ENCODE data around the gene SLC9A1. TPM values are rescaled to one million over a fixed set of nuclear protein-coding genes. Genes with fewer than 3 reads are reported as not detected.

Gene SLC9A1
- total RNA-seq, 2 donors from 2014 or later, result 12.3 to 36.3 TPM

GRCh38 chr1:27142464-27142863, 12.5 kb downstream of the SLC9A1 start:
- no peak for TF ChIP-seq CTCF (IDR thresholded peaks at IDR 0.05)

GRCh38 chr1:27141266-27142003, 13.5 kb downstream of the SLC9A1 start:
- Histone ChIP-seq H3K27ac (no peak overlapping the region), H3K4me3 (no peak overlapping the region), H3K9me3 (no peaks in the 10 kb centered on the region), H3K4me1 (ENCODE audit: control insufficient read depth in 1 of 2, low read depth in 2 of 2) (peaks cover 31 to 59% of the 10 kb centered on the region in 2 donors), H3K27me3 (replicated peaks; ENCODE audit: insufficient read depth) (no peaks in the 10 kb centered on the region), H3K36me3 (peaks cover 2% of the 10 kb centered on the region)
- TF ChIP-seq CTCF (IDR thresholded peaks at IDR 0.05), result no peak
- DNase-seq (ENCODE audit: low spot score) (no peak), ATAC-seq (ENCODE audit: insufficient number of reproducible peaks, low FRiP score, low read depth) (no peak)

More at GRCh38 chr1:27142464-27142863, 12.5 kb downstream of the SLC9A1 start:
- Histone ChIP-seq H3K4me3 (no peak overlapping the region), H3K36me3 (peaks cover 2% of the 10 kb centered on the region), H3K27ac (no peak overlapping the region), H3K27me3 (replicated peaks; ENCODE audit: insufficient read depth) (no peaks in the 10 kb centered on the region), H3K9me3 (no peaks in the 10 kb centered on the region), H3K4me1 (ENCODE audit: control insufficient read depth in 1 of 2, low read depth in 2 of 2) (peaks cover 24 to 52% of the 10 kb centered on the region in 2 donors)
- no peak for DNase-seq (ENCODE audit: low spot score)
- ATAC-seq (ENCODE audit: insufficient number of reproducible peaks, low FRiP score, low read depth), result no peak

GRCh38 chr1:27139980-27140379, 14.9 kb downstream of the SLC9A1 start:
- TF ChIP-seq CTCF (IDR thresholded peaks at IDR 0.05), result no peak

GRCh38 chr1:27138927-27139326, 16.0 kb downstream of the SLC9A1 start:
- no peak overlapping the region for H3K27ac ChIP-seq
- H3K27me3 ChIP-seq (replicated peaks; ENCODE audit: insufficient read depth), result no peaks in the 10 kb centered on the region
- H3K4me1 ChIP-seq (ENCODE audit: control insufficient read depth in 1 of 2, low read depth in 2 of 2), result peaks cover 32 to 59% of the 10 kb centered on the region in 2 donors
- ATAC-seq (ENCODE audit: insufficient number of reproducible peaks, low FRiP score, low read depth), result no peak
- no peak for TF ChIP-seq CTCF (IDR thresholded peaks at IDR 0.05)
- H3K36me3 ChIP-seq, result no peaks in the 10 kb centered on the region
- no peak overlapping the region for H3K4me3 ChIP-seq
- no peak for DNase-seq (ENCODE audit: low spot score)
- no peaks in the 10 kb centered on the region for H3K9me3 ChIP-seq

More at GRCh38 chr1:27139980-27140379, 14.9 kb downstream of the SLC9A1 start:
- DNase-seq (ENCODE audit: low spot score), result no peak
- Histone ChIP-seq H3K9me3 (no peaks in the 10 kb centered on the region), H3K27me3 (replicated peaks; ENCODE audit: insufficient read depth) (no peaks in the 10 kb centered on the region), H3K27ac (no peak overlapping the region), H3K4me1 (ENCODE audit: control insufficient read depth in 1 of 2, low read depth in 2 of 2) (peaks cover 25 to 55% of the 10 kb centered on the region in 2 donors), H3K4me3 (no peak overlapping the region), H3K36me3 (peaks cover 2% of the 10 kb centered on the region)
- no peak for ATAC-seq (ENCODE audit: insufficient number of reproducible peaks, low FRiP score, low read depth)

GRCh38 chr1:27138368-27138767, 16.6 kb downstream of the SLC9A1 start:
- Histone ChIP-seq H3K9me3 (no peaks in the 10 kb centered on the region), H3K4me3 (no peak overlapping the region), H3K4me1 (ENCODE audit: control insufficient read depth in 1 of 2, low read depth in 2 of 2) (peaks cover 32 to 59% of the 10 kb centered on the region in 2 donors), H3K27ac (no peak overlapping the region), H3K27me3 (replicated peaks; ENCODE audit: insufficient read depth) (no peaks in the 10 kb centered on the region), H3K36me3 (no peaks in the 10 kb centered on the region)
- DNase-seq (ENCODE audit: low spot score) (no peak), ATAC-seq (ENCODE audit: insufficient number of reproducible peaks, low FRiP score, low read depth) (no peak)
- TF ChIP-seq CTCF (IDR thresholded peaks at IDR 0.05), result no peak
